ENCODE data around the gene C12orf43. TPM values are rescaled to one million over a fixed set of nuclear protein-coding genes. Genes with fewer than 3 reads are reported as not detected.

C12orf43 gene
- total RNA-seq, 2 donors from 2014 or later: 21.4 to 26.8 TPM

- Histone ChIP-seq H3K9ac (ENCODE audit: extremely low read depth, low read length, poor library complexity, severe bottlenecking) (no peak overlapping the region), H3K27me3 (ENCODE audit: control insufficient read depth, insufficient read depth, low read length, poor library complexity, severe bottlenecking) (peaks cover 7% of the 10 kb centered on the region), H3K27ac (ENCODE audit: low read depth, low read length) (no peak overlapping the region), H3K36me3 (ENCODE audit: control insufficient read depth, insufficient read depth, low read length) (no peaks in the 10 kb centered on the region), H3K9me3 (ENCODE audit: control insufficient read depth, low read length) (no peaks in the 10 kb centered on the region), H3K4me1 (ENCODE audit: control insufficient read depth, insufficient read depth, low read length) (no peaks in the 10 kb centered on the region), H3K4me3 (ENCODE audit: low read length) (no peak overlapping the region)
- Mint-ChIP-seq H3K27me3 (ENCODE audit: insufficient read depth) (peaks cover 14% of the 10 kb centered on the region), H3K4me3 (no peak overlapping the region), H3K9me3 (no peaks in the 10 kb centered on the region), H3K4me1 (no peaks in the 10 kb centered on the region), H3K27ac (no peak overlapping the region), H3K36me3 (ENCODE audit: low read depth) (no peaks in the 10 kb centered on the region)
- TF ChIP-seq CTCF (conservative IDR thresholded peaks at IDR 0.05): no peak
- no peak for DNase-seq
Observed at GRCh38 chr12:120991965-120992364, 24.3 kb downstream of the C12orf43 start.

- no peaks in the 10 kb centered on the region for H3K9me3 Mint-ChIP-seq
- H3K27ac Mint-ChIP-seq: no peak overlapping the region
- Histone ChIP-seq H3K27me3 (ENCODE audit: control insufficient read depth, insufficient read depth, low read length, poor library complexity, severe bottlenecking) (peaks cover 7% of the 10 kb centered on the region), H3K27ac (ENCODE audit: low read depth, low read length) (no peak overlapping the region), H3K9me3 (ENCODE audit: control insufficient read depth, low read length) (no peaks in the 10 kb centered on the region), H3K9ac (ENCODE audit: extremely low read depth, low read length, poor library complexity, severe bottlenecking) (no peak overlapping the region), H3K4me1 (ENCODE audit: control insufficient read depth, insufficient read depth, low read length) (no peaks in the 10 kb centered on the region), H3K4me3 (ENCODE audit: low read length) (no peak overlapping the region), H3K36me3 (ENCODE audit: control insufficient read depth, insufficient read depth, low read length) (no peaks in the 10 kb centered on the region)
- H3K4me1 Mint-ChIP-seq: peaks cover 2% of the 10 kb centered on the region
- 90 to 100% methylated on average over 2 of the region's 2 CpGs for WGBS, 2 experiments (ENCODE audit: insufficient coverage in 1 of 2, insufficient read length in 1 of 2)
- H3K27me3 Mint-ChIP-seq (ENCODE audit: insufficient read depth): peaks cover 14% of the 10 kb centered on the region
- H3K36me3 Mint-ChIP-seq (ENCODE audit: low read depth): no peaks in the 10 kb centered on the region
- no peak overlapping the region for H3K4me3 Mint-ChIP-seq
- TF ChIP-seq CTCF (conservative IDR thresholded peaks at IDR 0.05): no peak
- no peak for DNase-seq
Observed at GRCh38 chr12:120990487-120991055, 25.7 kb downstream of the C12orf43 start.

- no peak for TF ChIP-seq CTCF (conservative IDR thresholded peaks at IDR 0.05)
- H3K4me3 ChIP-seq (ENCODE audit: low read length): no peak overlapping the region
- H3K4me1 ChIP-seq (ENCODE audit: control insufficient read depth, insufficient read depth, low read length): no peaks in the 10 kb centered on the region
- H3K27me3 ChIP-seq (ENCODE audit: control insufficient read depth, insufficient read depth, low read length, poor library complexity, severe bottlenecking): peaks cover 7% of the 10 kb centered on the region
- H3K27ac Mint-ChIP-seq: no peak overlapping the region
- H3K9ac ChIP-seq (ENCODE audit: extremely low read depth, low read length, poor library complexity, severe bottlenecking): no peak overlapping the region
- no peaks in the 10 kb centered on the region for H3K36me3 ChIP-seq (ENCODE audit: control insufficient read depth, insufficient read depth, low read length)
- H3K27ac ChIP-seq (ENCODE audit: low read depth, low read length): no peak overlapping the region
- DNase-seq: no peak
- H3K4me1 Mint-ChIP-seq: peaks cover 3% of the 10 kb centered on the region
- no peak overlapping the region for H3K4me3 Mint-ChIP-seq
- H3K9me3 Mint-ChIP-seq: no peaks in the 10 kb centered on the region
- no peaks in the 10 kb centered on the region for H3K36me3 Mint-ChIP-seq (ENCODE audit: low read depth)
- no peaks in the 10 kb centered on the region for H3K9me3 ChIP-seq (ENCODE audit: control insufficient read depth, low read length)
- WGBS, 2 experiments (ENCODE audit: insufficient coverage in 1 of 2, insufficient read length in 1 of 2): 84 to 88% methylated on average over 2 to 3 of the region's 3 CpGs
- H3K27me3 Mint-ChIP-seq (ENCODE audit: insufficient read depth): peaks cover 10% of the 10 kb centered on the region
Observed at GRCh38 chr12:120989687-120990086, 26.6 kb downstream of the C12orf43 start.
